Uterus (tissue), 4 donors: Measurements from ENCODE around the gene HOXD10. TPM values are rescaled to one million over a fixed set of nuclear protein-coding genes. Genes with fewer than 3 reads are reported as not detected.

Source experiments
- DNase-seq, 2 donors: peaks; one replicate each; pipeline ENCODE4 v3.0.0-alpha.2; 2019 to 2020
- H3K27ac ChIP-seq, 2 donors: fragments of 200-600 bp; sonication (generic); 1 replicate in 1 of 2; 2 replicates in 1 of 2; pipeline ENCODE4 v1.5.1; 2016 to 2018
- H3K27me3 ChIP-seq, 2 donors: fragments of 200-600 bp; sonication (generic); one replicate each; pipeline ENCODE4 v1.5.1; 2018 to 2019; ENCODE audit warnings: control low read depth in 1 of 2
- H3K36me3 ChIP-seq, 2 donors: fragments of 200-600 bp; sonication (generic); one replicate each; pipeline ENCODE4 v1.5.1; 2019; ENCODE audit warnings: control low read depth in 1 of 2
- H3K4me1 ChIP-seq, 2 donors: fragments of 200-600 bp; sonication (generic); one replicate each; pipeline ENCODE4 v1.5.1; 2018 to 2019; ENCODE audit warnings: control low read depth in 1 of 2
- H3K4me3 ChIP-seq, 2 donors: fragments of 200-600 bp; sonication (generic); 1 replicate in 1 of 2; 2 replicates in 1 of 2; pipeline ENCODE4 v1.5.1; 2018 to 2019; ENCODE audit warnings: mild to moderate bottlenecking in 1 of 2
- H3K9me3 ChIP-seq, 2 donors: fragments of 200-600 bp; sonication (generic); one replicate each; pipeline ENCODE4 v1.5.1; 2019; ENCODE audit warnings: control low read depth in 1 of 2
- CTCF ChIP-seq, 4 experiments: fragments of 200-600 bp in 2 of 4; fragments of 450-650 bp in 2 of 4; sonication (generic) in 2 of 4; IDR thresholded peaks; one replicate each; pipeline ENCODE4 v1.5.1; 2016 to 2019; ENCODE audit warnings: antibody characterized with exemption in 4 of 4, mild to moderate bottlenecking in 2 of 4, moderate library complexity in 1 of 4
- POLR2A ChIP-seq, 2 donors: fragments of 450-650 bp; IDR thresholded peaks; one replicate each; pipeline ENCODE4 v1.6.1; 2016; ENCODE audit warnings: antibody characterized with exemption in 2 of 2, mild to moderate bottlenecking in 1 of 2, moderate library complexity in 1 of 2
- intact Hi-C: fragments of 100-400 bp; cut with DNase I; formaldehyde crosslinking; loops from one replicate; pipeline ENCODE4 v1.15.1; 2023; ENCODE audit warnings: low total_unique reads
- total RNA-seq, 4 donors: library from RNA; depleted of rRNA in 3 of 4; stranded (reverse); fragments of >200 nt in 3 of 4; gene quantifications; one replicate each; pipeline versions ENCODE4 v1.1.0 to v1.2.4, GENCODE V29; 2014 to 2023
- donor health status: DM: yes; HTN: yes; CAD: no.

Gene HOXD10
- total RNA-seq, 4 donors from 2014 or later, result 6.8 to 81.0 (median 53.6) TPM

GRCh38 chr2:176140513-176141317 lies 24.1 kb downstream of the HOXD10 start:
- Histone ChIP-seq H3K27ac (peak overlapping the region; percentile 98 to 99), H3K4me3 (peak overlapping the region; percentile 72 to 85), H3K9me3 (no peaks in the 10 kb centered on the region), H3K36me3 (no peaks in the 10 kb centered on the region), H3K27me3 (no peaks in the 10 kb centered on the region), H3K4me1 (peaks cover 8 to 10% of the 10 kb centered on the region in 2 donors)
- intact Hi-C loops, result loop anchor here (5.0 kb wide), 3 partner anchors 317 to 497 kb away; no protein-coding TSS in a partner anchor
- TF ChIP-seq POLR2A (IDR thresholded peaks at IDR 0.05) (peak in 1 of 2 donors; percentile 43), CTCF (IDR thresholded peaks at IDR 0.05) (peak; percentile 94 to 99 (median 96))
- DNase-seq, result peak; percentile 81 to 88

DNA sequence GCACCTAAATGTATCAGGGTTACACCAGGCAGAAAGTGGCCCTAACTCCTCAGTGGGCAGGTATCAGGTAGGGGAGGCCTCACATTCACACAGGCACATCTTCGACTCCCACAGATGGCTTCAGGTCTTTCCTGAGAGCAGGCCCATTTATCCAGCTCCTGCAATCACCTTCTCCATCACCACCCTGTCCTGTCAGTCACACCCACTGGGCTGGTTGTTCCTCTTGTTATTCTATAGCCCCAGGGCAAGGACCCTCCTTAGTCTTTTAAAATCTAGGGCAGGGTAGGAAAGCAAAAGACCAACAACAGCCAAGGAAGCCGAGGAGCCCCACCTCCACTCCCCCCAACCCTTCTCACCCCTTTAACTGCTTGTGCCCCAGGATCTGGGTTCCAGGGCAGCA lies 25.7 kb downstream of the HOXD10 start:
- no peak for DNase-seq
- H3K9me3 ChIP-seq, result no peaks in the 10 kb centered on the region
- H3K27ac ChIP-seq, result no peak overlapping the region
- H3K4me1 ChIP-seq, result peaks cover 8 to 10% of the 10 kb centered on the region in 2 donors
- no peaks in the 10 kb centered on the region for H3K36me3 ChIP-seq
- no peaks in the 10 kb centered on the region for H3K27me3 ChIP-seq
- no peak overlapping the region for H3K4me3 ChIP-seq
- intact Hi-C loops, result loop anchor here (5.0 kb wide), 3 partner anchors 315 to 495 kb away; no protein-coding TSS in a partner anchor
- no peak for TF ChIP-seq CTCF (IDR thresholded peaks at IDR 0.05)
- no peak for TF ChIP-seq POLR2A (IDR thresholded peaks at IDR 0.05)

DNA sequence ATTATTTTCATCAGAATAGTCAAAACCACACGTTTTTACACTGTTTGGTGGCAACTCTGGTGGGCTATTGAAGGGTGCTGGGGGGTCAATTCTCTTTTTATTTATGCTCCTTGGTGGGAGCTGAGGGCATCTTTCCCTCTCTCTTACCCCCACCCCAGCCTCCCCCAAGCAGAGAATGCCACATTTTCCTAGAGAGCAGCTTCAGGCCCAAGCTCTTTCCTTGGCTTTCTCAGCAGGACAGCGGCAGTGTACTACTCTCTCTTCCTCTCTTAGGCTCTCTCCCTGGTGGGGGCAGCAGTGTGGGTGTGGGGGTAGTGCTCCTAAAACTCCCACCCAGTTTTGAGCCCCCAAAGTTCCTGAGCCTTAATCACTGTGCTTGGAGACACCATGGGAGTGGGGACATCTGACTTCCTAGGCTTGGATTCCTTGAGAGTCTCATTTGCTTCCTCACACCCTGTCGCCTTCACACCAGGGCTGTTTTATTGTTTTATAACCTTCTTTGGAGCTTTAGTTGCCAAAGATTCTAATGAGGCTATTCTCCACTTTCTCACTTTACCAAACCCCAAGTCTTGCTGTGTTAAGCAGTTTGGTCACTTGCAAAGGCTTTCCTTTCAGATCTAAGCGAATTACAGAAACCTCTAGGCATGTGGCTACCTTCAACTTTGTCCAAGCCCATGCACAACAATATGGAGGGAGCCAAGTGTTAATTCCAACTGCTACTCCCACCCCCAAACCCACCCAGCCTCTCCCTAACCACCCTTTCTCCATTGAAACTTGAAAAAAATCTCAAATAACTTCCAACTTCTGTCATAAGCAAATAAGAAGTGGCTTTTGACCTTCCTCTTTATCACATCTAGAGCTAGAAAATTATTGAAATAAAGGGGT lies 28.7 kb downstream of the HOXD10 start:
- Histone ChIP-seq H3K9me3 (no peaks in the 10 kb centered on the region), H3K4me1 (peaks cover 8 to 23% of the 10 kb centered on the region in 2 donors), H3K27ac (peak overlapping the region; percentile 36 to 83), H3K36me3 (no peaks in the 10 kb centered on the region), H3K4me3 (no peak overlapping the region), H3K27me3 (no peaks in the 10 kb centered on the region)
- intact Hi-C loops, result no loop called here
- TF ChIP-seq CTCF (IDR thresholded peaks at IDR 0.05), result no peak
- no peak for TF ChIP-seq POLR2A (IDR thresholded peaks at IDR 0.05)
- no peak for DNase-seq

- Histone ChIP-seq H3K27me3 (no peaks in the 10 kb centered on the region), H3K36me3 (no peaks in the 10 kb centered on the region), H3K9me3 (no peaks in the 10 kb centered on the region), H3K4me3 (no peak overlapping the region), H3K4me1 (peaks cover 5 to 23% of the 10 kb centered on the region in 2 donors), H3K27ac (peak overlapping the region; percentile 75 to 83)
- intact Hi-C loops, result no loop called here
- TF ChIP-seq CTCF (IDR thresholded peaks at IDR 0.05) (peak in 1 of 4 experiments; percentile 10), POLR2A (IDR thresholded peaks at IDR 0.05) (no peak)
- peak in 1 of 2 donors; percentile 45 for DNase-seq
These were observed 29.5 kb downstream of the HOXD10 start for GRCh38 chr2:176146101-176146500.
